SU-DHL-6 (cell line): ENCODE results near the gene NIPSNAP3A.

ENCODE experiments used
- H2AFZ ChIP-seq: fragments of 200-600 bp; sonication (generic); 2 replicates; pipeline ENCODE4 v1.6.1; 2014; ENCODE audit warnings: low read depth, mild to moderate bottlenecking, moderate library complexity, mixed read lengths, antibody characterized with exemption, low read length; ENCODE audit not compliant: severe bottlenecking
- H3F3A ChIP-seq: fragments of 200-600 bp; shearing (Covaris generic); 2 replicates; pipeline ENCODE4 v1.6.0; 2016; ENCODE audit warnings: antibody characterized with exemption, mild to moderate bottlenecking; ENCODE audit not compliant: insufficient read depth
- H3K27ac ChIP-seq: fragments of 200-600 bp; sonication (generic); 2 replicates; pipeline ENCODE4 v1.5.1; 2016; ENCODE audit warnings: low read depth, mild to moderate bottlenecking, low read length, moderate library complexity, mixed read lengths
- H3K27me3 ChIP-seq: fragments of 200-600 bp; sonication (generic), shearing (Covaris generic); 2 replicates; pipeline ENCODE4 v1.6.0; 2014; ENCODE audit warnings: mild to moderate bottlenecking, low read length
- H3K36me3 ChIP-seq: fragments of 200-600 bp; sonication (generic); 2 replicates; pipeline ENCODE4 v1.6.1; 2014; ENCODE audit warnings: mild to moderate bottlenecking, low read length, mixed read lengths
- H3K4me2 ChIP-seq: fragments of 300-600, 200-600 bp; shearing (Covaris generic), sonication (generic); 2 replicates; pipeline ENCODE4 v1.6.0; 2014; ENCODE audit warnings: low read length, low read depth, mild to moderate bottlenecking; ENCODE audit not compliant: poor library complexity, severe bottlenecking
- H3K4me3 ChIP-seq: fragments of 200-600 bp; sonication (generic); 2 replicates; pipeline ENCODE4 v1.5.1; 2014; ENCODE audit warnings: antibody characterized with exemption, low read length, mild to moderate bottlenecking, mixed read lengths; ENCODE audit not compliant: insufficient read depth, poor library complexity, severe bottlenecking
- H3K79me2 ChIP-seq: fragments of 200-600 bp; sonication (generic); 2 replicates; pipeline ENCODE4 v1.6.1; 2014; ENCODE audit warnings: mild to moderate bottlenecking, low read length, moderate library complexity; ENCODE audit not compliant: insufficient read depth
- H3K9ac ChIP-seq: fragments of 200-600 bp; sonication (generic); 2 replicates; pipeline ENCODE4 v1.7.0; 2014; ENCODE audit warnings: mild to moderate bottlenecking, low read length
- H3K9me2 ChIP-seq: fragments of 200-600 bp; sonication (generic); replicated peaks from 2 replicates; pipeline ENCODE4 v1.6.1; 2014; ENCODE audit warnings: low read length; ENCODE audit not compliant: insufficient read depth
- H3K9me3 ChIP-seq: fragments of 200-600 bp; sonication (generic); 2 replicates; pipeline ENCODE4 v1.6.1; 2014; ENCODE audit warnings: low read length, mixed read lengths; ENCODE audit not compliant: insufficient read depth
- H4K20me1 ChIP-seq: fragments of 200-600 bp; sonication (generic); 2 replicates; pipeline ENCODE4 v1.6.1; 2014; ENCODE audit warnings: low read depth, mild to moderate bottlenecking, antibody characterized with exemption, low read length, moderate library complexity, mixed read lengths
- EZH2phosphoT487 ChIP-seq: fragments of 200-600 bp; sonication (generic), shearing (Covaris generic); conservative IDR thresholded peaks from 2 replicates; pipeline ENCODE4 v1.6.1; 2018; ENCODE audit warnings: mild to moderate bottlenecking, antibody characterized with exemption, low read length, moderate library complexity, mixed read lengths
- TF ChIP-seq, protein P1 (sequence below): fragments of 200-600 bp; sonication (generic); IDR thresholded peaks from one replicate; pipeline ENCODE4 v1.5.1; 2017; ENCODE audit warnings: antibody characterized with exemption, mild to moderate bottlenecking, low read length, moderate library complexity; ENCODE audit not compliant: insufficient read depth, poor library complexity, severe bottlenecking

NIPSNAP3A gene

DNA sequence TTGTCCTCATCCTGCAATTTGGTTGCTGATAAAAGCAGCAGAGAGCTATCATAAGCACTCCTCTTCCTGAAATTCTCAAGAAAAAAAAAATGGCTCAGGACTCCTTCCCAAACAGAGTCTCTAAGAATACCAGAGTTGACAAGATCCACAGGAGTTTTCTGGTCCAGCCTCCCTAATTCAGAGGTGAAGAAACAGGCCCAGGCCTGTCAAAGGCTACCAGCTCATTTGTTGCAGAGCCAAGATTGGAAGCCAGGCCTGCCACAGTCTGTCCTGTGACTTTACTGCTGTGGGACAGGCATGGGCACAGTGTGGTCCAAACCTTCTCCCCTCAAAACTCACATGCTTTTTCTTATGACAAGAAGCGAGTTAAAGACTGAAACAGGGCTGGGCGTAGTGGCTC lies 58.0 kb downstream of the NIPSNAP3A start:
- no peaks in the 10 kb centered on the region for H3K79me2 ChIP-seq
- no peaks in the 10 kb centered on the region for H3K9me2 ChIP-seq
- no peak overlapping the region for H3K4me3 ChIP-seq
- H3K9ac ChIP-seq = no peak overlapping the region
- no peak overlapping the region for H3K27ac ChIP-seq
- H3K4me2 ChIP-seq = no peak overlapping the region
- no peaks in the 10 kb centered on the region for H3K9me3 ChIP-seq
- H3F3A ChIP-seq = no peaks in the 10 kb centered on the region
- no peaks in the 10 kb centered on the region for H4K20me1 ChIP-seq
- H3K27me3 ChIP-seq = no peaks in the 10 kb centered on the region
- no peaks in the 10 kb centered on the region for H3K36me3 ChIP-seq
- TF ChIP-seq, protein P1, sequence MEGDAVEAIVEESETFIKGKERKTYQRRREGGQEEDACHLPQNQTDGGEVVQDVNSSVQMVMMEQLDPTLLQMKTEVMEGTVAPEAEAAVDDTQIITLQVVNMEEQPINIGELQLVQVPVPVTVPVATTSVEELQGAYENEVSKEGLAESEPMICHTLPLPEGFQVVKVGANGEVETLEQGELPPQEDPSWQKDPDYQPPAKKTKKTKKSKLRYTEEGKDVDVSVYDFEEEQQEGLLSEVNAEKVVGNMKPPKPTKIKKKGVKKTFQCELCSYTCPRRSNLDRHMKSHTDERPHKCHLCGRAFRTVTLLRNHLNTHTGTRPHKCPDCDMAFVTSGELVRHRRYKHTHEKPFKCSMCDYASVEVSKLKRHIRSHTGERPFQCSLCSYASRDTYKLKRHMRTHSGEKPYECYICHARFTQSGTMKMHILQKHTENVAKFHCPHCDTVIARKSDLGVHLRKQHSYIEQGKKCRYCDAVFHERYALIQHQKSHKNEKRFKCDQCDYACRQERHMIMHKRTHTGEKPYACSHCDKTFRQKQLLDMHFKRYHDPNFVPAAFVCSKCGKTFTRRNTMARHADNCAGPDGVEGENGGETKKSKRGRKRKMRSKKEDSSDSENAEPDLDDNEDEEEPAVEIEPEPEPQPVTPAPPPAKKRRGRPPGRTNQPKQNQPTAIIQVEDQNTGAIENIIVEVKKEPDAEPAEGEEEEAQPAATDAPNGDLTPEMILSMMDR = no peak
- no peak for TF ChIP-seq EZH2phosphoT487
- no peak overlapping the region for H2AFZ ChIP-seq

DNA sequence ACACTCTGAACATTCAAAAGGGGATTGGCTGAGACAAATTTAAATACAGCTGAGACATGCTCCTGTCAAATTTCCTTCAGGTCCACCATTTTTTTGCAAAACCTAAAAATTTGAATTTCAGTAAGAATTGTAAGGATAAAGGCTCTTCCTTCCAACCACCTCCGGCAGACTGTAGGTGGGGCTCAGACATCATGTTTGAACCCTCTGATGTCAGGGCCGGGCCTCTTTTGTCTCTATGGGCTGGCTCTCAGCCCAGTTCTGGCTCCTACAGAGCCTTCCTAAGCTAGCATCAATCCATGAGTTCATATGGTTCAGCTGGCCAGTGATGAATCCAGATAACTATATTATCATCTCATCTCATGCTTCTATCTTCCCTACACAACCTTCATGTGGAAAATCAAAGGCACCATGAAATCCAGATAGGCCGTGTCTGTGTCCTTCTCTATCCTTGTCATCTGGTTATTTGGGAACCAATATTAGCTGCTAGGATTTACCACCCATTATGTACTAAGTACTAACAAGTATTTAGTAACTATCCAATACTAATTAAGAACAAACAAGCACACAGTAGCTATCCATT lies 60.6 kb downstream of the NIPSNAP3A start:
- Histone ChIP-seq H3K36me3 (no peaks in the 10 kb centered on the region), H3K79me2 (no peaks in the 10 kb centered on the region), H3K4me2 (no peak overlapping the region), H3K27ac (no peak overlapping the region), H3K27me3 (no peaks in the 10 kb centered on the region), H4K20me1 (no peaks in the 10 kb centered on the region), H3K9me2 (no peaks in the 10 kb centered on the region), H3K4me3 (no peak overlapping the region), H3K9me3 (no peaks in the 10 kb centered on the region), H2AFZ (no peak overlapping the region), H3K9ac (no peak overlapping the region), H3F3A (no peaks in the 10 kb centered on the region)
- no peak for TF ChIP-seq EZH2phosphoT487
- TF ChIP-seq, protein P1 = no peak
